Prostate gland (tissue), 2 donors: ENCODE results near the gene MSANTD1. TPM values are rescaled to one million over a fixed set of nuclear protein-coding genes. Genes with fewer than 3 reads are reported as not detected.

Source experiments
- DNase-seq: peaks from one replicate; pipeline ENCODE4 v3.0.0-alpha.2; 2019; ENCODE audit warnings: low spot score
- H3K27ac ChIP-seq, 2 donors: fragments of 200-600 bp; sonication (generic); 2 replicates each; pipeline ENCODE4 v1.5.1; 2017 to 2019
- H3K27me3 ChIP-seq: fragments of 200-600 bp; sonication (generic); replicated peaks from 2 replicates; pipeline ENCODE4 v1.5.1; 2019; ENCODE audit not compliant: insufficient read depth
- H3K36me3 ChIP-seq, 2 donors: fragments of 200-600 bp; sonication (generic); 1 replicate in 1 of 2; 2 replicates in 1 of 2; pipeline versions ENCODE4 v1.5.1 to v1.8.1; 2017 to 2019
- H3K4me1 ChIP-seq: fragments of 200-600 bp; sonication (generic); replicated peaks from 2 replicates; pipeline ENCODE4 v1.5.1; 2019
- H3K4me3 ChIP-seq, 2 donors: fragments of 200-600 bp; sonication (generic); 2 replicates each; pipeline ENCODE4 v1.5.1; 2017 to 2019
- H3K9me3 ChIP-seq: fragments of 200-600 bp; sonication (generic); 2 replicates; pipeline ENCODE4 v1.5.1; 2017
- CTCF ChIP-seq, 4 experiments: fragments of 200-600 bp in 2 of 4; fragments of 450-650 bp in 2 of 4; sonication (generic) in 2 of 4; IDR thresholded peaks; 1 replicate in 3 of 4; 2 replicates in 1 of 4; pipeline ENCODE4 v1.5.1; 2016 to 2019; ENCODE audit warnings: antibody characterized with exemption in 4 of 4, mild to moderate bottlenecking in 2 of 4, moderate library complexity in 2 of 4
- POLR2A ChIP-seq: fragments of 450-650 bp; IDR thresholded peaks from one replicate; pipeline ENCODE4 v1.6.1; 2016; ENCODE audit warnings: antibody characterized with exemption, mild to moderate bottlenecking
- POLR2AphosphoS5 ChIP-seq: sonication (generic); formaldehyde crosslinking; IDR thresholded peaks from one replicate; pipeline ENCODE4 v1.6.1; 2017; ENCODE audit warnings: antibody characterized with exemption
- WGBS: methylation state at CpG from one replicate; pipeline ENCODE4 v1.1.5; 2018; 5-methylcytosine and 5-hydroxymethylcytosine counted together
- intact Hi-C: fragments of 100-400 bp; cut with DNase I; formaldehyde crosslinking; loops from one replicate; pipeline ENCODE4 v1.14.2; 2022
- total RNA-seq, 2 donors: library from RNA; depleted of rRNA; stranded (reverse); fragments of >200 nt; gene quantifications; one replicate each; pipeline ENCODE4 v1.1.0, GENCODE V29; 2016

MSANTD1 gene
- total RNA-seq, 2 donors from 2014 or later: 1.2 to 4.4 TPM

GRCh38 chr4:3263053-3263875 is 14.3 kb downstream of the MSANTD1 start:
- H3K9me3 ChIP-seq: no peaks in the 10 kb centered on the region
- no peak for DNase-seq
- H3K4me3 ChIP-seq: no peak overlapping the region
- no peak overlapping the region for H3K27ac ChIP-seq
- no peaks in the 10 kb centered on the region for H3K4me1 ChIP-seq
- no peaks in the 10 kb centered on the region for H3K27me3 ChIP-seq
- TF ChIP-seq CTCF (IDR thresholded peaks at IDR 0.05) (no peak), POLR2A (no peak), POLR2AphosphoS5 (no peak)
- intact Hi-C loops: no loop called here
- H3K36me3 ChIP-seq: no peaks in the 10 kb centered on the region
- WGBS: 66% methylated on average over 28 of the region's 28 CpGs

- Histone ChIP-seq H3K9me3 (no peaks in the 10 kb centered on the region), H3K4me1 (no peaks in the 10 kb centered on the region), H3K27me3 (no peaks in the 10 kb centered on the region), H3K4me3 (no peak overlapping the region), H3K36me3 (no peaks in the 10 kb centered on the region), H3K27ac (no peak overlapping the region)
- intact Hi-C loops: no loop called here
- no peak for DNase-seq
- TF ChIP-seq CTCF (IDR thresholded peaks at IDR 0.05) (no peak), POLR2AphosphoS5 (no peak), POLR2A (no peak)
- WGBS: 64% methylated on average over 6 of the region's 6 CpGs
Observed at GRCh38 chr4:3263876-3264193, 14.9 kb downstream of the MSANTD1 start.

GRCh38 chr4:3266076-3266475 is 17.1 kb downstream of the MSANTD1 start:
- Histone ChIP-seq H3K36me3 (no peaks in the 10 kb centered on the region), H3K4me3 (no peak overlapping the region), H3K27ac (no peak overlapping the region), H3K27me3 (no peaks in the 10 kb centered on the region), H3K4me1 (no peaks in the 10 kb centered on the region), H3K9me3 (no peaks in the 10 kb centered on the region)
- intact Hi-C loops: no loop called here
- no peak for DNase-seq
- TF ChIP-seq POLR2A (no peak), POLR2AphosphoS5 (no peak), CTCF (IDR thresholded peaks at IDR 0.05) (no peak)
- WGBS: 95% methylated on average over 17 of the region's 17 CpGs

GRCh38 chr4:3267576-3268394 is 18.8 kb downstream of the MSANTD1 start:
- H3K9me3 ChIP-seq: no peaks in the 10 kb centered on the region
- WGBS: 75% methylated on average over 18 of the region's 18 CpGs
- DNase-seq: no peak

More at GRCh38 chr4:3267576-3268394, 18.8 kb downstream of the MSANTD1 start:
- H3K27me3 ChIP-seq: no peaks in the 10 kb centered on the region
- intact Hi-C loops: no loop called here
- TF ChIP-seq CTCF (IDR thresholded peaks at IDR 0.05) (no peak), POLR2A (no peak), POLR2AphosphoS5 (no peak)
- H3K36me3 ChIP-seq: no peaks in the 10 kb centered on the region
- no peak overlapping the region for H3K4me3 ChIP-seq
- no peak overlapping the region for H3K27ac ChIP-seq
- no peaks in the 10 kb centered on the region for H3K4me1 ChIP-seq
